GM18499 (cell line): Measurements from ENCODE around the gene PDIA3.
"Not testable (repeated sequence)": the region's sequence is repeated elsewhere in the genome, so short reads cannot be mapped to it uniquely, and the experiment has no call there.

Source experiments
- ATAC-seq: cut with Tn5 transposase; IDR thresholded peaks from one replicate; pipeline ENCODE4 v1.9.1; 2021; ENCODE audit warnings: moderate number of reproducible peaks; ENCODE audit not compliant: insufficient read depth, unreplicated experiment

PDIA3 gene

DNA sequence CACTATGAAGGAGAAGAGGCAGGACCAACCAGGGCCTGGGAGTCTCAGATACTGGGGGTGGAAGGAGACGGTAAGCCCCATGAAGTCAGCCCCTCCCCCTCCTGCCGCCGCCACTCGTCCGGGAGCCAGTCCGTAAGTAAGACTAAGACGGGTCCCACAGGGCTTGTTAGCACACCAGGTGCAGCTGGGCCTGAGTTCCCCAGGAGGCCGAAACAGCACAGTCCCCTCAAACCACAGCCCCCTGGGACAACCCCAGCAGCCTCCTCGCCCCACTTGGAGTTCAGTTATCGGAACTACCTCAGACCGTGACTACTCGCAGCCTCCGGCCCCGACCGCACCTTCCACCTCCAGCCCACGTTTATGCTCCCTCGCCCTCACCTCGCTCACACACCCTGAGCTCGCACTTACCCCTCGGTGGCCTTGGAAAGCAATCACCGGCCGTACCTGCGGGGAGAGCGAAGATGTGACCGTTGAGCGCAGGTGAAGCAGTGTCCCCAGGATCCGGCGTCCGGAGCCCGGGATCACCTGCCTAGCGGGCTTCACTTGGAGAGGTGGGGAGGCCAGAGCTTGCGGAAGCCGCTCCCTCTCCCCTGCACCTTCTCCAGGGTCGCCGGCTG is 30.0 kb downstream of the PDIA3 start:
- peak; percentile 47 for ATAC-seq

DNA sequence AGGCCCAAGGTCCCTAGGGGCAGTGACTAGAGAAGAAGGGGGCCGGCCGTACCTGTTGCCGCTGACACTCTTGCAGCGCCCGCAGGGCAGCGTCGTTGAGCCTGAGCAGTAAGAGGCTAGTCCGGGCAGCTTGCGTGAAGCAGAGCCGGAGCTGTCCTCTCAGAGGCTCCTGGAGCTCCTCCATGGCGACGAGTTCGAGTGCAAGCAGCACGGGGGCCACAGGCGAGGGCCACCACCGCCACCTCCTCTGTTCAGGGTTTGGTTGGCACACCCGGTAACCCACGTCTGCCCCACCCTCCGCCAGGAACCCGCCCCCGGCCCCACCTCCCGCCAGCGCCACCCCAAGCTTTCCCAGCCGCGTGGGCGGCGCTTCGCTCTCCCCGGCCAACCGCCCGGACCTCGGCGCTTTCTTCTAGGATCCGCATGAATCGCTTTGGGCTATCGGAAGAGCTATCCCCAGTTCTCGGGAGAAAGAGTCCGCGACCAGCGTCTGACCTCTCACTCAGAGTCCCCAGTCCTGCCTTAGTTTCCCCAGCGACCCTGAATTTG is 30.6 kb downstream of the PDIA3 start, which contains the start of gene ELL3:
Gene ELL3, minus strand, starts transcription at position 249 of the 549 bp plus-strand sequence. Its CDS starts 65 bp downstream, at position 184.
- peak; percentile 10 for ATAC-seq

DNA sequence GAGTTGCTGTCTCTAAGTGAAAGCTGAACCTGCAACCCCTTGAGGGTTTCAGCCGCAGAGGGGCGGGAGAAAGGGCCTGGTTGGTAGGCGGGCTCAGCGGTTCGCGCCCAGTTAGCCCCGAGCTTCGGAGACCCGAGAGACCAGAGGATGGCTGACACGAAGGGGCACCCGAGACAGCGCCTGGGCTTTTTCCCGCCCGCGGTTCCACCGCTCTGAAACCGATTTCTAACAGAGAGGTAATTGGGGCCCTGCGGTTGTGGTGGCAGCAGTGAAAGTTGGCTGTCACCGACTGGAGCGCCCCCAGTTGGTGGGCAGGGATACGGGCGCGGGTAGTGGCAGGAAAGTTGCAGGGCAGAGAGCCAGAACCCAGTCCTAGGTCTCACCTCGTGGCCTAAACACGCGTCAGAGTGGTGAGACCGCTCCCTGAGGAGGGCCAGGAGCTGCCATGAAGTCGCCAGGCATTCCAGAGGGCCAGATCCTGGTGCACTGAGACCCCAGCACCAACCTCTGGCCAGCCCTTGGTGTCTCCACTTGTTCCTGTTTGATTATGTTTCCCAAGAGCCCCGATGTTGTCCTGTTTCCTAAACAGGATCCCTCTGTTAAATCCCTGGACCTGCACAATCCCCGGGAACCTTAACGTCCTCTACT is 31.2 kb downstream of the PDIA3 start:
- ATAC-seq: peak; percentile 24

DNA sequence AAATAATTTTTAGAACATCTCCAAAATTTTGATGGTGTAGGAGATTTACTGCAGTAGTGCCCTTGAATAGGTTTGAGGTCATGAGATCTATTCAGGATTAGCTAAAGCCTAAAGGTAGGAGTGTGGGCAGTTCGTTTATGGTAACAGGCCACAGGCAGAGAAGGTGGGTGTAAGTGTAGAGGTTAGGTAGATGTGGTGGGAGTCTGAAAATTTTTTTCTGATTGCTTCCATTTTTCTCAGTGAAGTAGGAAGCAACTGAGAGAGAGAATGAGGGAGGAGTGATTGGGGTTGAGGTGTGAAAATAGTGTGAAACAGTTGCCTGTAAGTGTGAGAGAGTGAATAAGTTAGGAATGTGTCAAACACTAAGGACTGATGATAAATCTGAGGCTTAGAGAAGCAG is 32.8 kb downstream of the PDIA3 start:
- no peak for ATAC-seq

DNA sequence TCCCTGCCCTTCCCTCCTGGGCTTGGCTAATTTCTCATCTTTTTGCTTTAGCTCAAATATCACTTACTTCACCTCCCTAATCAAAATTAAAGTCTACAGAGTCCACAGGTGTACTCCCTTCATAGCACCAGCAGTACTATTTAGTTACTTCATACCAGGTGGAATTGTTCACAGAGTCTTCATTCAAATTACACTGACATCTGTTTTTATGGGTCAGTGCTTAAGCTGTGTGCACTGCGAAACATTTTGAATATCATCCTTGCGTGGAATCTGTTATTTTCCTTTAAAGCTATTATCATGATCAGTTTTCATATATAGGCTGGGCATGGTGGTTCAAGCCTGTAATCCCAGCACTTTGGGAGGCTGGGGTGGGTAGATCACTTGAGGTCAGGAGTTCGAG is 43.2 kb downstream of the PDIA3 start:
- no peak for ATAC-seq

DNA sequence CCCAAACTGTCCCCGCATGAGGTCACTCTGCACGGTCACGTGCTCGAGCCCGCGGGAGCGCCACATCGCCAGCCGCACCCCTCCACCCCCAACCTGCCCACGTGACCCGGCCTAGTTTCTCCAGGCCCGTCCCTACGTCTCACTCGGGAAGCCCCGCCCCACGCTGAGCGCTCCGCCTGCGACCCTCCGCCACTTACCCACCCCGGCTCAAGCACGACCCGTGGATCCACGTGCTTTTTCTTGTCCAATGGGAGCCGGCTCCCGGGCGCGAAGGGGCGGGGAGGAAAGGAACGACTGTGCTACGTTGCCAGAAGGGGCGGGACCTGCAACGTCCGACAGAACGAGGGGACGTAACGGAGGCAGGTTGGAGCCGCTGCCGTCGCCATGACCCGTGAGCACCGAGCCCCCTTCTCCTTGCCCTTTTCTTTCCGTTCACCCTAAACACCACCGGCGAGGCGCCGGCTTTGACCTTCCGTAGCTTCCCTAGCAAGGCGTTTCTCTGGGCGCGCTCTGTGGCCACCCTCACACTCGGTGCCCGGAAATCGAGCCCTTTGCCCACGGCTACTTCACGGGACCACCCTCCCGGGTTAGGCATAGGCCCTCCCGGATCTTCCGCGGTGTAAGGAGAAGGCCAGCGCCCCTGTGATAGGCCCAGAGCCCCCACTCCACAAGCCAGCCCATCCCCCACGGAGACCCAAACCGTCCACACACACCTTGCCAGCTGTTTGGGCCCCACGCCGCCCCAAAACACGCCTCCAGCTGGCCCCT is 45.9 kb downstream of the PDIA3 start, which contains the start of gene SERF2:
Gene SERF2, plus strand, starts transcription at position 328 of the 768 bp plus-strand sequence. Its CDS starts 57 bp downstream, at position 385.
- ATAC-seq: peak; percentile 44

DNA sequence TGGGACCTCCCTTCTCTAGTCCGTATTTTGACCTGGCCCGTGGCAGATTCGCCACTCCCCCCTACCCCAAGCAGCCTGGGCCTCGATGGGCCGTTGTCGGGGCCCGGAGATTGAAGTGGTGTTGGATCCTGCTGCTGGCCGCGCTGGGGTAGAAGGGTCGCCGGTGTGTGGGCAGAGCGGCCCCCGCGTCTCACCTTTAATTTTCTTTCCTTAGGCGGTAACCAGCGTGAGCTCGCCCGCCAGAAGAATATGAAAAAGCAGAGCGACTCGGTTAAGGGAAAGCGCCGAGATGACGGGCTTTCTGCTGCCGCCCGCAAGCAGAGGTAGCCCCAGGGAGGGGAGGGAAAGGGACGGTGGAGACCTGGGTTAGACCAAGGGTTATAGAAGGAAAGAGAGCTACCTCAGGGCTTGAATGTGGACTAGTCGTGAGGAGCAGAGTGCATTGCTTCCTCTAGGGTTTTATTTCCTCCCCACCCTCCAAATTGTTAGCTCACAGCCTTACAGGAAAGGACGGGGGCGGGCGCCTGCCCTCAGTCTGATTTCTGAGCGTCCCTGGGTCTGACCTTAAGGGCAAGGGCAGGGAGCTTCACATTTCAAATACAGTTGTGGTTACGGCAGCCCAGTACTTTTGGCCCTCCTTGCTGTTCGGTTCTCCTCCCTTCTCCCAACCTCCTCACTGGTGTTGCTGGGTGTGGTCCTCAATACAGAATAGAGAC is 46.7 kb downstream of the PDIA3 start:
- ATAC-seq: no peak

DNA sequence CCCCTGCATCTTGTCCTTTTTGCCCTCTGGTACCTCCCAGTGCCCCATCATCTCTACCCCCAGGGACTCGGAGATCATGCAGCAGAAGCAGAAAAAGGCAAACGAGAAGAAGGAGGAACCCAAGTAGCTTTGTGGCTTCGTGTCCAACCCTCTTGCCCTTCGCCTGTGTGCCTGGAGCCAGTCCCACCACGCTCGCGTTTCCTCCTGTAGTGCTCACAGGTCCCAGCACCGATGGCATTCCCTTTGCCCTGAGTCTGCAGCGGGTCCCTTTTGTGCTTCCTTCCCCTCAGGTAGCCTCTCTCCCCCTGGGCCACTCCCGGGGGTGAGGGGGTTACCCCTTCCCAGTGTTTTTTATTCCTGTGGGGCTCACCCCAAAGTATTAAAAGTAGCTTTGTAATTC is 47.4 kb downstream of the PDIA3 start:
- ATAC-seq: no peak

DNA sequence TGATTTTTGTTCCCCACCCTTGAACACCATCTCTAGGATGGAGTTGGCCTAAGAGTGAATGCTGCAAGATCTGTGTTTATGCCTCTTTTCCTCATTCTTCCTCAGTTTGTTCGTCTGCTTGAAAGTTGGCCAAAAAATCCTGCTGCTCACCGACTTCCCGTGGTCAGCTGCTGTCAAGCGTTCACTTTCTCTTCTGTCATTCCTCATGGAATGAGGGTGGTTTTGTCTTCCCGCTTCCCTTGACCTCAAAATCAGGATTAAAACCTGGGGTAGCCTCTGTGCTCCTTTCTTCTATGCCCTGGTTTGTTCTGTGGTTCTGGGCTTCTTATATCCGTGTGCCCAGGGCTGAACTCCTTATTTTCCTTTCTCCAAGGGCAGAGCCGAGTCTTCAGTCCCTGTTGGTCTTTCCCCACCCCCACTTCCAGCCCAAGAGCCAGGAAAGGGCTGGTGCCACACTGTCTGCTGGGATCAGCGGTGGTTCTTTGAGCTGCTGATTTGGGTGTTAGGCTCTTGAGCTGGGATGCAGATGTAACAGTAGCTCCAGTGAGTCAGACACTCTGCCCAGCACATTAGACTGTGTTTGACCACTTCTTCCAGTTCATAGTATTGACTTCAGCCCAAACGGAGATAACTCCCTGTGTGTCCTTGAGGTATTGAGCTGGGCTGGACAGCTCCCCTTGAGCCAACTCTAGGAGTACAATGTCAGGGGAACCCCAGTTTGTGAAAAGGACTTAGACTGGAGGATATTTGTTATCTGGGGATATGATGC is 48.2 kb downstream of the PDIA3 start:
- no peak for ATAC-seq

DNA sequence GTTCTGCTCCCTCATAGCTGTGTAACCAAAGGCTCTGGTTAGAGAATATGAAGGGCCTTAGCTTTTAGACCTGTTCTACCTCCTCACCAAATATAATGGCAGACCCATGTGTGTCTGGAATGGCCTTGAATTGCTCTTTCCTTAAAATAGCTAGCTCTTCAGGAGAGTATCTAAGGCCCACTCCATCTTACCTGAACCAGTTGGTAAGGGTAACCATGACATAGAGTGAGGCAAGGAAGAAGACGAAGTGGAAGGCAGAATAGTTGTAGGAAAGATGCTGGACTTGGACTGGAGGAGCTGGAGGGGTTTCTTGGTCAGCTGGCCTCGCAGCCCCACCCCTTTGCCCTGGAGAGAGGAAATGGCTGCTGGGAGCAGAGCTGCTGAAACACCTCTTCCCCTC is 49.0 kb downstream of the PDIA3 start:
- ATAC-seq: no peak

DNA sequence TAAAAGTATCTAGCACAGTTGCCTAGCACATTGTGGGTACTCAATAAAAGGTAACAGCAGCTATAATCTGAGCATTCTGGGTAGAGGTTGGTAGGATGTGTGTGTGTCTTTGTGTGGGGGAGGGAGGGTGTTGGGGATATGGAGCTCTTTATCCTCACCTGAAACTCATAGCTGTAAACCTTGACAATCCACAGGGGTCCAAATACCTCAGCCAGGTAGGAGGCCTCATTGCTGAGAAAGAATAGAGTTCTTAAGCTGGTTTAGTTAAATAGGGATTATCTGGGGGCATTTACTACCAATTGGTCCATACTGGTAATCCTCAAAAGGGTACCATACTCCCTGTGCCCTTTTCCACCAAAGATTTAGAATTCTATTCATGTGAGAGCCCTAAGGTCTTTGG is 49.8 kb downstream of the PDIA3 start:
- ATAC-seq: no peak

DNA sequence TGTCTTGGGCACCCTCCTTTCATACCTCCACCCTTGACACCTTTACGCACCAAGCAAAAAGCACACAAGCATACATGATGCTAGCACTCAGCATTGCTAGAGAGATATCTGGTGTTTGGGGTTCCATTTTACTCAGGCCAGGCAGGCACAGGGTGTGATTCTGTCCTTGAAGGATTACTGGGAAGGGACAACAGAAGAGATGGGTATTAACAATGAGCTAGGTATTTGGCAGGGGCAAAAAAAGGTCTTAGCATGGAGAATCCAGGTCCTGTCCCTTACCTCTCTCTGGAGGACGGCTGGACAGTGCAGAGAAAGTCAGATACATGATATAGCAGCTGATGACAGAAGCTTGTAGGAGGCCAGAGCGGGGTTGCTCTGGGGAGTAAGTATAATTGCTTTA is 50.3 kb downstream of the PDIA3 start:
- ATAC-seq: no peak

DNA sequence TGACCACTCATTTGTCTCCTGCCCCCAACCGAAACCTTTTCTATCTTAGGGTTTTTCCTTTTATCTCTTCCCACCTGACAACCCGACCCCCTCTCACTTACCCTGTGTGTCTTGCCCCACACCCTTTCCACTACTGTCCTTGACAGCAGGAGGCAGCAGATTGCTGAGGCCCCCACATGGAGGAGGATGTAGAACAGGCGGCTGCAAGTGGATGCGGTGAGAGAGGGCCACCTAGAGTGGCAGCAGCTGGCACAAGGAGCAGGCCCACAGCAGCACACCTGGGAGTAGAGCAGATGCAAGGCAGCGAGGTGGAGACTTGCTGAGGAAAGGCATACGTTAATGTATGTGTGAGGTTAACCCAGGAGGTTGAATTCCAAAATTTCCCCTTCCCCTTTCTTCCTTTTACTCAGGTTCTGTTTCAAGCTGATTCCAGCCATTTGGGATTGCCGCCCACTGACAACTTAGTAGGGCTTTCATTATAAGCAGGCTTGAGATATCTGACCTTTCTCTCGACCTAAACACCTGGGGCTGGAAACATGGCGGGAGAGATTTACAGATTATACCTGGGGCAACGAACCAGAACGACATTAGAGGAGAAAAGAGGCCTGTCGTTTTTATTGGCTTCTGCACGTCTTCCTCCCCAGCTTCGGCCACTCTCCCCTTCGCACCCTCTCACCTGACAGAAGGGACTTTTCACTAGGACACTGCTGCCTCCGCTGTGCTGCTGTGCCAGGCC is 53.1 kb downstream of the PDIA3 start:
- ATAC-seq: no peak

DNA sequence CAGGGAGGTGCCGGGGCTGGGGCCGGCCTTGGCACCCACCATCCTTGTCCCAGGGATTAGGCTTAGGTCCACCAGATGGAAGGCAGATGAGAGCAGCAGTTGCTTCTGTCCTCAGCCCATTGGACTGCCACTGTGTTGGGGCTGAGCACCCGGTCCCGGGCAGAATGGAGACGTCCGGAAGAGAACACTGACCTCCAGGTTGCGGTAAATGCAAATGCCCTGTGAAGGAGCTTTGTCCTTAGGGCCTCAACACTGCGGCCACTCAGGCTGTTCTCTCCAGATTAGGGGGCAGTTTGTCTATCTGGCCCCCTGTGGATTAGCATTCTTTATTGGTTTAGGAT is 53.7 kb downstream of the PDIA3 start, which contains the start of gene SERINC4:
Gene SERINC4, minus strand, starts transcription at position 276 of the 341 bp plus-strand sequence. Its CDS starts 234 bp downstream, at position 42.
- ATAC-seq: no peak

DNA sequence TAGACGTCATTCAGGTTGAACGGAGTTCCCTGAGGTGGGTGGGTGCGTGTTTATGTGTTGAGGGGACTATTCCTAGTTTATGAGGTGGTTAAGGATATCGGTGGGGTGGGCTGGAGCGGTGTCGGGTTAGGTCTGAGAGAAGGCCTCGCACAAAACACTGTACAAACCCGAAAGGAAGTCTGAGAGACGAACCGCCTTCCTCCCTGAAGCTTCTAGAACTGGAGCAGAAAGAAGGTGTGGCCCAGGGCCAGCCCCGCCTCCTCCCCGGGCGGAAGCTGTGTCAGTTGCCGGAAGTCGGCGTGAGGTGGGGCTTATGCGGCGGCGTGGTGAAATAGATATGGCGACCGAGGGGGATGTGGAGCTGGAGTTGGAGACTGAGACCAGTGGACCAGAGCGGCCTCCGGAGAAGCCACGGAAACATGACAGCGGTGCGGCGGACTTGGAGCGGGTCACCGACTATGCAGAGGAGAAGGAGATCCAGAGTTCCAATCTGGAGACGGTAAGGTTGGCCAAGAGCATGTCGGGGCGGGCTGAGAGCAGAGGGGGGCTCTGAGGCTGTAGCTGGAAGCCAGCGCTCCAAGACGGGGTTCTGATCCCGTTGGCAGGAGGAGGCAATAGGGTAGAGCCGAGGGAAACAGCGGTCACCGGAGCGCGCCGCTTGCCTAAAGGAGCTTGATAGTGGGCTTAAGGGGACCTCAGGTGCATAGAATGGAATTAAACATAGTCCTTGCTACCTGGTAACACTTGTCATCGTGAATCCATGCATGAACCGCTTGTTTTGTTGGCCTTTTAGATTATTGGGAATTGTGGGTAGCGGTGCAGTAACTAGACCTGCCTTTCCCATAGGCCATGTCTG is 54.3 kb downstream of the PDIA3 start, which contains the start of gene HYPK:
Gene HYPK, plus strand, starts transcription at position 314 of the 856 bp plus-strand sequence. Its CDS starts 24 bp downstream, at position 338.
- no peak for ATAC-seq

DNA sequence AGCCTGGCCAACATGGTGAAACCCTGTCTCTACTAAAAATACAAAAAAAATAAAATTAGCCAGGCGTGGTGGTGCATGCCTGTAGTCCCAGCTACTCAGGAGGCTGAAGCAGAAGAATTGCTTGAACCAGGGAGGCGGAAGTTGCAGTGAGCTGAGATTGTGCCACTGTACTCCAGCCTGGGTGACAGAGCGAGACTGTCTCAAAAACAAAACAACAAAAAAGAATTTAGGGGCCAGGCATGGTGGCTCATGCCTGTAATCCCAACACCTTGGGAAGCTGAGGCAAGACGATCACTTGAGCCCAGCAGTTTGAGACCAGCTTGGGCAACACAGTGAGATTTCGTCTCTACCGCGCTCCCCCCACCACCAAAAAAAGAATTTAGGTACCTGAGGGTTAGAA is 56.4 kb downstream of the PDIA3 start:
- not testable (repeated sequence) for ATAC-seq

DNA sequence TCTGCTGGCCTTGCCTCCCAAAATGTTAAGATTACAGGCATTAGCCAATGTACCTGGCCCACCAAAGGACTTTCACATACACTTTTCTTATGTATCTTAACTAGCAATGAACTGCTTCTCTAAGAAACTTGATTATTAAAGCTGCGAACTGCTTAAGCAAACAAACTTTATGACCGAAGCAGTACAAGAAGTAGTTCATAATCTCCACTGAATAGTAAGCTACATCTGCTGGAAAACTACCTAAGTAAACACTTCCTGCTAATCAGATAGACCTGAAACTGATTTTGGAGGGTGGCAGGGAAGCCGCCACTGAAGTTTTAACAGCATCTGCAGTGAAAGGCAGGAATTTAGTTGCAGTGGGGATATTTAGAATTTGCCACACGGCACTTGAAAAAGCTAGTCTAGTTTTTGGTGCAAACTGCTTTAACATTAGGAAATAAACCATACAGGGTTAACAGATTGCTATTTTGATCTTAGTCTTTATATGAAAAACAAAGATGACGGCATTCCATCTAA is 62.3 kb downstream of the PDIA3 start:
- ATAC-seq: no peak
